ENCODE measurements around the gene PRDX5.

GRCh38 chr11:64268893-64269539 lies 48.9 kb upstream of the PRDX5 start:
- TF ChIP-seq, protein P1, sequence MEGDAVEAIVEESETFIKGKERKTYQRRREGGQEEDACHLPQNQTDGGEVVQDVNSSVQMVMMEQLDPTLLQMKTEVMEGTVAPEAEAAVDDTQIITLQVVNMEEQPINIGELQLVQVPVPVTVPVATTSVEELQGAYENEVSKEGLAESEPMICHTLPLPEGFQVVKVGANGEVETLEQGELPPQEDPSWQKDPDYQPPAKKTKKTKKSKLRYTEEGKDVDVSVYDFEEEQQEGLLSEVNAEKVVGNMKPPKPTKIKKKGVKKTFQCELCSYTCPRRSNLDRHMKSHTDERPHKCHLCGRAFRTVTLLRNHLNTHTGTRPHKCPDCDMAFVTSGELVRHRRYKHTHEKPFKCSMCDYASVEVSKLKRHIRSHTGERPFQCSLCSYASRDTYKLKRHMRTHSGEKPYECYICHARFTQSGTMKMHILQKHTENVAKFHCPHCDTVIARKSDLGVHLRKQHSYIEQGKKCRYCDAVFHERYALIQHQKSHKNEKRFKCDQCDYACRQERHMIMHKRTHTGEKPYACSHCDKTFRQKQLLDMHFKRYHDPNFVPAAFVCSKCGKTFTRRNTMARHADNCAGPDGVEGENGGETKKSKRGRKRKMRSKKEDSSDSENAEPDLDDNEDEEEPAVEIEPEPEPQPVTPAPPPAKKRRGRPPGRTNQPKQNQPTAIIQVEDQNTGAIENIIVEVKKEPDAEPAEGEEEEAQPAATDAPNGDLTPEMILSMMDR (IDR thresholded peaks at IDR 0.05), result no peak
- TF ChIP-seq POLR2AphosphoS5 (IDR thresholded peaks at IDR 0.05) (no peak), POLR2A (IDR thresholded peaks at IDR 0.05) (no peak)

Measured in stomach (tissue), 4 donors.